Fibroblast of lung (primary cell): ENCODE measurements around the gene PLEKHS1.

ENCODE experiments used
- EZH2 ChIP-seq: IDR thresholded peaks from 2 replicates; pipeline ENCODE4 v1.5.1; 2012; ENCODE audit warnings: low read length, control low read depth, mild to moderate bottlenecking; ENCODE audit errors: missing control alignments
- TF ChIP-seq, protein P1 (sequence below), 2 donors: IDR thresholded peaks in 1 of 2; conservative IDR thresholded peaks in 1 of 2; 1 replicate in 1 of 2; 2 replicates in 1 of 2; pipeline ENCODE4 v1.5.1; 2011 to 2012; ENCODE audit warnings: low read length in 2 of 2, control low read depth in 1 of 2, inconsistent platforms in 1 of 2, low read depth in 1 of 2, mild to moderate bottlenecking in 1 of 2

DNA sequence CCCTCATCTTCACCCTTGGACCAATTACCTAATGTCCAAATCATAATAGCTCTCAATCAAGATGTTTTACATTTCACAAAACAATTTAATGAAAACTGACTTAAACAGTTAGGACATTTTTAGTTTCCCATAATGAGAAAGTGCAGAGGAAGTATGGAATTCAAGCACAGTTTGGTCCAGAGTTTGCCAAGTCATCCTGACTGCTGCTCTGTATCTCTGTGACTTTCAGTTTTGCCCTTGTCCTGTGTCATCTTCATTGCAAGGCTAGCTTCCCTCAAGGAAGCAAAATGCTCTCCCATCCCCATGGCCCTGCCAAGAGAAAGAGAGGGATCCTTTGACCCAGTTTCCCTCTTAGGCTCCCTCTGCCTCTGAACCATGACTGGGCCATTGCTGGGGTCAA lies 7.9 kb upstream of the PLEKHS1 start:
- TF ChIP-seq, protein P1, sequence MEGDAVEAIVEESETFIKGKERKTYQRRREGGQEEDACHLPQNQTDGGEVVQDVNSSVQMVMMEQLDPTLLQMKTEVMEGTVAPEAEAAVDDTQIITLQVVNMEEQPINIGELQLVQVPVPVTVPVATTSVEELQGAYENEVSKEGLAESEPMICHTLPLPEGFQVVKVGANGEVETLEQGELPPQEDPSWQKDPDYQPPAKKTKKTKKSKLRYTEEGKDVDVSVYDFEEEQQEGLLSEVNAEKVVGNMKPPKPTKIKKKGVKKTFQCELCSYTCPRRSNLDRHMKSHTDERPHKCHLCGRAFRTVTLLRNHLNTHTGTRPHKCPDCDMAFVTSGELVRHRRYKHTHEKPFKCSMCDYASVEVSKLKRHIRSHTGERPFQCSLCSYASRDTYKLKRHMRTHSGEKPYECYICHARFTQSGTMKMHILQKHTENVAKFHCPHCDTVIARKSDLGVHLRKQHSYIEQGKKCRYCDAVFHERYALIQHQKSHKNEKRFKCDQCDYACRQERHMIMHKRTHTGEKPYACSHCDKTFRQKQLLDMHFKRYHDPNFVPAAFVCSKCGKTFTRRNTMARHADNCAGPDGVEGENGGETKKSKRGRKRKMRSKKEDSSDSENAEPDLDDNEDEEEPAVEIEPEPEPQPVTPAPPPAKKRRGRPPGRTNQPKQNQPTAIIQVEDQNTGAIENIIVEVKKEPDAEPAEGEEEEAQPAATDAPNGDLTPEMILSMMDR (conservative IDR thresholded peaks at IDR 0.05 in 1 of 2, IDR thresholded peaks at IDR 0.05 in 1 of 2; ENCODE audit: low read depth in 1 of 2, low read length in 2 of 2): no peak
- TF ChIP-seq EZH2: no peak
